ENCODE data around the gene ZNF277.
A peak's percentile ranks its signal among the peaks of the same experiment; 100 is the strongest.

ZNF277 gene, protein sequence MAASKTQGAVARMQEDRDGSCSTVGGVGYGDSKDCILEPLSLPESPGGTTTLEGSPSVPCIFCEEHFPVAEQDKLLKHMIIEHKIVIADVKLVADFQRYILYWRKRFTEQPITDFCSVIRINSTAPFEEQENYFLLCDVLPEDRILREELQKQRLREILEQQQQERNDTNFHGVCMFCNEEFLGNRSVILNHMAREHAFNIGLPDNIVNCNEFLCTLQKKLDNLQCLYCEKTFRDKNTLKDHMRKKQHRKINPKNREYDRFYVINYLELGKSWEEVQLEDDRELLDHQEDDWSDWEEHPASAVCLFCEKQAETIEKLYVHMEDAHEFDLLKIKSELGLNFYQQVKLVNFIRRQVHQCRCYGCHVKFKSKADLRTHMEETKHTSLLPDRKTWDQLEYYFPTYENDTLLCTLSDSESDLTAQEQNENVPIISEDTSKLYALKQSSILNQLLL

DNA sequence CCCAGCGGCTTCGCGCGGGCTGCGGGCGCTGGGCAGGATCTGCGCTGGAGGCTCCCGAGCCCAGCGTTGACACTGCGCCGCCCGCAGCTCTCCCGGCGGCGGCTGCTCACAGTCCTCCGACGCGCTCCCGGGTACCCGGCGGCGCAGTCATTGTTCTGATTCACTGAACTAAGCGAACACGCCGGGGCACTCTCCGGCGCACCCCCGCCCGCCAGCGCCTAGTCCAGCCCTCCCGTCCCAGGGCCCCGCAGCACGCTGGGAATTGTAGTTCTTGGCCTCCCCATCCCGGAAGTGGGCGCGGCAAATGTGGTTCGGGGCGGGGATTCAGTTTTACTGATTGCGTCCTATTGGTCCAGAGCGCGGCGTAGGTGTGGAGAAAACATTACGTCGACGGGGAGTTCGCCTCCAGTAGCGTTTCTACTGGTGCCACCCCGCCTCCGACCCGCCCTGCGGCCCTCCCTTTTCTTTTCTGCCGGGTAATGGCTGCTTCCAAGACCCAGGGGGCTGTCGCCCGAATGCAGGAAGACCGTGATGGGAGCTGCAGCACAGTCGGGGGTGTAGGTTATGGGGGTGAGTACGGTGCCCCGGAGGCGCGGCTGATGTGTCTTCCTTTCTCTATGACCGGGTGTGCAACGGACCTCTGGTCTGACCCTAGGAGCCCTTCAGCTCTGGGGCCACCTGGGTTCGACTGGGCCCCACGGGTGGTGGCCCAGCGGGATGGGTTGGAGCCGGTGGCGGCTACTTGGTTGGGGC is at the start of gene ZNF277, which contains the start of gene DOCK4:
TSS of gene ZNF277 (plus strand) at position 458 of the 753 bp plus-strand sequence. CDS start at position 480, 22 bp downstream.
TSS of gene DOCK4 (minus strand) at position 162 of the 753 bp plus-strand sequence. CDS start 261 bp downstream, outside the sequence.
- DNase-seq, result peak; percentile 99

DNA sequence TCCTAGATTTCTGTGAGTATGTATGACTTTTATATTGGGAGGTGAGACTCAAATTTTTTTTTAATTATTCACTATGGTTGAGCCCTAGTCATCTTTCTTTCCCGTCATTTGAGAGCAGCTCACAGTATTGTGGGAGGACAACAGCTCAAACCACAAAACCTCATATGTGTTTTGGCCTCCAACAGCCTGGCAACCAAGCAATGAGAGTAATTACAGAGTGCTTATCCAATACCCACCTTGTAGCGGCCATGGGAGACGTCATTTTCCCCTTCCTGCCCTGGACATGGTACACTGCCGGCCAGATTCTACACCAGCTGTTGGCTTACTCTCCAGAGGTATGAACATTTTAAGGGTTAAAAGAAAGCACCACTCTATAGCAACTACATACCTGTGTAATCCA is 49.4 kb upstream of the ZNF277 start:
- DNase-seq, result peak; percentile 91

DNA sequence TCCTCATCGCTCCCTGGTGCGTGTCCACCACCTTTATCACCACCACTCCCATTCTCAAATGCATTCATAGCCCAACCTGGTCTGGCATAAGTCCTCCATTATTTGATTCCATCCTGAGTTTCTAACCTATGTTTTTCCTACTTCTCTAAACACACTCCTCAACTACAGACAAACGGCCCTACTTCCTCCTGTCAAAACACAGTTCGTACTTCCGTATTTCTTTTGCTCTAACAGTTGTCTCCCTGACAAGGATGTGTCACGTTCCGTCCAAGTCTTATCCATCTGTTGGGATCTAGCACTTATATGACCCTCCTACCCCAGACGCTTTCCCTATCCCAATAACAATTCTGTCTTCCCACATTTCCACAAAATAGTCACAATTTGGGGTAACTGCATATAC is 47.1 kb upstream of the ZNF277 start:
- DNase-seq, result no peak

DNA sequence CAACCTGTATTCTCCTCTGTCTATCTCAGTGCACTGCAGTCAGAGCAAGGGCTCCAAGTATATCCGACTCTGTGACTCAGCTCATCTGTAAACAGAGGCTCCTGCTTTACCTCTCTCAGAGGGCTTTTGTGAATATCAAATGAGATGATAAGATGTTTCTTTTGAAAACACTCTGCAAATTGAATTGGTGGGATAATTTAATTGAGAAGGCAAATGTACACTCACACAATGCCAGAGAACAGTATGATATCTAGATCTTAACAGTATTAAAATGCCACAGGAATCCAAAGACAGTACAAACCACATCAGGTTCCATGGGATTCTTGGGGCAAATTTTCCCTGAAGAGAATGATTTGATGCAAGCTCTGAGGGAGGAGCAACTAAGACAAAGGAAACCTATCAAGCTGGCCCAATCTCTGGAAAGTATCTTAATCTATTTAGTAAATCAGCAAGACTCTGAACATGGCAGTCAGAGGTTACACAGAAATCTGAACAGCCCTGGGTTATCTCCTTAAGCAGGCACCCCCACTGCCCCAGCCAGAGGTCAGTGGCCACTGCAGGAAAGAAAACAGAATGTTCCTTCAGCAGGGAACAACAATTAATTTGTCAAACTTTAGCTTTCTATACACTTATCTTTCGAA is 46.2 kb upstream of the ZNF277 start:
- peak; percentile 47 for DNase-seq

DNA sequence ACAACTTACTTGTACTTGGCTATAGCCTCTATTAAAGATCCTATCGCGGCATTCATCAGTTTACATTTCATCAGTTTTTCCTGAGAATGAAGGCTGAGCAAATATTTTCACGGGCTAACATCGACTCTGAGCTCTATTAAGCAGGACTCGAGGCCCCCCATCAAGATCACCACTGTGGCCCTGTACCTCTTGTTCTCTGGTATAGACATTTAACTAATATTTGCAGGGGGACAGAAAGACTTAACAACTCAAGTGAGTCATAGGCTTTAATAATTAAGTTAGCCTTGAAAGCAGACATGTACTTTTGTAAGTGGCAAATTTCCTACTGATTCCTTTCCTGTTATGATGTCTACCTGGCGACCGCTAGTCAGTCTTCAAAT is 45.7 kb upstream of the ZNF277 start:
- DNase-seq, result no peak

DNA sequence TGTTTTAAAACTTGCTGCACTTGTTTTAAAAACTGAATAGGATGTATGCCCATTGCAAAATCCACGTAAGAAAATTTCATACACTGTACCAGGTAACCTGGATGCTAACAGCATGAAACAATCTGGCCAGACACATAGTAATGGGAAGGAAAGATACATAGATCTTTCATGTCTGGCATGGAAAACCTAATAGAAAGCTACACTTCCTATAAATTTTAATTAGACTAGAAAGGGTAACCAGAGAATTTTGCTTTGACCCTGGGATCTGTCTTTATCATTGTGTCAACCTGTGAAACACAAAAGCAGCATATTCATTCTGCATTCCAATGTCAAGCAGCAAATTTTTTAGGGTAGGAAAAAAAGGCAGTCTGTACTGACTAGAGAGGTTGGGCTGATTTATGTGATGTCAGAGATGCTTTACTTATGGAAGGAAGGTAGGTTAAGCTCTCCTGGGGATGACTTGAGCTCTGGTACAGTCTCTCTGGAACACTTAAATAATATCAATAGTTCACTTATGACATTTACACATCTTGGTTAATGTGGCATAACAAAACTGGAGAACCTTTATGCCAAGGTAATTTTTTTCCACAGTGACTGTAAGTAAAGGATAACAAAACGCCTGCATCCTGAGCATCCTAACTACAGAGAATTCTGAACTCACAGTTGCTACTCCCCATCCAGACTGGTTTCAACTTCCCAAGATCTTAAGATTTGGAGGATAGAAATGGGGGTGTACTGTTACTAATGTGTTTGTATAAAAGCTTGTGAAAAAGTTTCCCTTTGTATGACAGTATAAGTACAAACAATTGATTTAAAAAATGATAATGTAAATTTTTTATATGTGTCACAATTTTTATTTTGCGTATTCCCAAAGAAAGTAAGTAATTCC is 45.0 kb upstream of the ZNF277 start:
- no peak for DNase-seq

DNA sequence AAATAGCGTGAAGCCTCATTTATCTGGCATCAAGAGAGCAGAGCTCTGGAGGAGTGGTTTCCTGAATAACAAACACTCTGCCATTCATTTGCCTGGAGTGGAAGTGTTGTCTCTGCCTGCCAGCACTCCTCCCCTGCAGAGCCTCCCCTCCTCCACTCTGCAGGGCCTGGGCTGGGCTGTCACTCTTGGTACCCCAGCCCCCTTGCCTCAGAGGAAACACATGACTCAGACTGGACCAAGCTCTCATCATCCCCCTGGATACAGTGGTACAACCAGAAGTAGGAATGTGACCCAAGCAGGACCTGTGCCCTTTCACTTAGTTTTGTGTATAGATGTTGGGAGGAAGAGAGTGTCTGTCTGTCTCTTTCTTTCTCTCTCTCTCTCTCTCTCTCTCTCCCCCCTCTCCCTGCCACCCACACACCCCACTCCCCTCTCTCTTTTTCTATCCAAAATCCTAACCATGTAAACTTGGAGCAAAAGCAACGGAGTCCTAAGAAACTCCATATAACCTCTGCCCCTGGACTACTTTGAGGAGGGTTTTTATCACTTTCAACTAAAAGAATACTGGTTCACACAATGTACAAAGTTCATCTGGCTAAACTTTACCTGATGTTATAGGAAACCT is 44.2 kb upstream of the ZNF277 start:
- peak; percentile 82 for DNase-seq

DNA sequence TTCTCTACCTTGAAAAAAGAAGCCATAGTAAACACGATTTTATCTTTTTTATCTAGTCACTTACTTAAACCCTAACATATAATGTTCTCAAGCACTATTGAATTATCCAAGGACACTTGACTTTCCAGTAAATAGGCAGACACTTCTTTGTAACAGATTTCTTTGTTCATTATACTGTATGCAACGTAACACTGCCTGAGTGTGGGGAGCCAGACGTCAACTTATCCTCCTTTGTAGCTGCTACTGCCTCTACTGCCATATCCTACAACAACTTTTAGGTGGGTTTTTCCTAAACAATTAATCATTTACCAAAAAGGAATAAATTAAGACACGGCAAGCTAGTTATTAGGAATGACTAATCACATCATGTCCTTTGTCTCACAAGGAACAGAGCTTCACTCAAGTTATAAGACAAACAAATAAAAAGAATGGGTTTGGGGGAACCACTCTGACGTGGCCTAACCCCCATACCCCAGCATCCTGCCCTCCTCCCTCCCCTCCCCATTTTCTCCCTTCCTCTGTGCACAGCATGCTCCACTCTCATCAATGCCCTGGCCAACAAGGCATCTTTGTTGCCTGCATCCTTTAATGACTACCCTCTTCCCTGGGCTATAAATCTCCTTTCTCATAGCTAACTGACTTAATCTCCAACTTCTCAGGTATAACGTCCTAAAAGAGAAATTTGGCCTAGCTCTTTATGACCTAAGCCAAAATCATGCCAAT is 43.5 kb upstream of the ZNF277 start:
- DNase-seq, result no peak

DNA sequence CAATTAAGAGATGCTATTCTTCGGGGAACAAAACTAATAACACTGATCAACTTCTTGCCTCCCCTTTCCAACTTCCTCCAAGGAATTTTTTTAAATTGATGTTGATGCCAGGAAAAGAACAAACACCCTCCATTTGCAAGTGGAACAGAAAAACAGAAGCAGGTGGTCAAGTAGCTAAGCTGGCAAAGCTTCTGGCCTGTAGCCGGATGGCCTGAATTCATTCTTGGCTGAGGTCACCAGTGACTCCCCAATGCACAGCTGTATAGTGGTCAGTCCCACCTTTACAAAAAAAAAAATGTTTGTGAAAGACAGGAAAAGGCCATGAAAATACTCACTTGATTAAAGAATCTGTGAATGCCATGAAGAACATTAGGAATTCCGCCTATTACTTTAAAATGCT is 39.3 kb upstream of the ZNF277 start:
- no peak for DNase-seq

DNA sequence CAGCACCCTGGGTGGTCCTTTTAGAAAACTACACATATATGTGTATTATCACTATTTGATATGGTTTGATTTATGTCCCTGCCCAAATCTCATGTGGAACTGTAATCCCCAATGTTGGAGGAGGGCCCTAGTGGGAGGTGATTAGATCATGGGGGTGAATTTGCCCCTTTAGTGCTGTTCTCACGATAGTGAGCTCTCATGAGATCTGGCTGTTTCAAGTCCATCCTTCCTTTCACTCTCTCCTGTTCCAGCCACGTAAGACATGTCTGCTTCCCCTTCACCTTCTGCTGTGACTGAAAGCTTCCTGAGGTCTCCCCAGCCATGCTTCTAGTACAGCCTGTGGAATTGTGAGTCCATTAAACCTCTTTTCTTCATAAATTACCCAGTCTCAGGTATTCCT is 37.6 kb upstream of the ZNF277 start:
- DNase-seq, result no peak

DNA sequence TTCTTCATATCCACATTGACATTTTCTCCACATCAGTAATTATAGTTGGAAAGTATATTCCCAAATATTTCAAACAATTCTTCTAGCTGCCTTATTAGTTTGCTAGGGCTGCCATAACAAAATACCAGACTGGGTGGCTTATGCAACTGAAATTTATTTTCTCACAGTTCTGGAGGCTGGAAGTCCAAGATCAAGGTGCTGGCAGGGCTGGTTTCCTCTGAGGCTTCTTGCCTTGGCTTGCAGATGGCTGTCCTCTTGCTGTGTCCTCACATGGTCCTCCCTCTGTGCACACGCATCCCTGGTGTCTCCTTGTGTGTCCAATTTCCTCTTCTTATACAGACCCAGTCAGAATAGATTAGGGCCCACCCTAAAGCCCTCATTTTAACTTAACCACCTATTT is 34.8 kb upstream of the ZNF277 start:
- no peak for DNase-seq

DNA sequence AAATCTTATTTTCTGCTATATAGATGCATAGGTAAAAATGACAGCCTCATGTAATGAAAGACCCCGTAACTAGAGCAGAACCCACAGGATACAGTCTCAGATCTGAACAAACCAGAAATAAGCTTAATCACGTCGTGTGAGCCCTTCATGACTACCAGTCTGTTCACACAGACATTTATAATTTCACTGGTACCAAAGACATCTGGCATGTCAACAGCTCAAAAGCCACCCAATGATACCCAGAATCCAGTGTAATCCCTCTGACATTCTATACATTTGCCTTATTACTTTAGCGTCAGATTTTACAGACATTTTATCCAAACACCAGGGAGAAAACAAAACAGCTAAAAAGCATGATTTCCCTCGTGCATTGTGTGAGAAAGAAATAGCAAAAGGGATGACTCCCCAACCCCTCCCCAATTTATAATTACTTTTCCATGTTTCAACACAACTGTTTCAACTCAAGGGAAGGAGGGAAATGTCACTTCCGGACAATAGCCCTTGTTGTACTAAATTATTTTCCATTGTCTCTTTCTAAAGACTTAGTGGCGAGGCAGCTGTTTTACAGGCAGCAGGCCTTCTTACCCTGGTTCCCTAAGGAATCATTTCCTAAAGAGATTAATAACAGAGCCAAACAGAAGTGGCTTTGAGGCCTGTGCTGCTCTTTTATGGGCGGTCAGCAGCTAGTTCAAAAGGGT is 33.5 kb upstream of the ZNF277 start:
- no peak for DNase-seq

DNA sequence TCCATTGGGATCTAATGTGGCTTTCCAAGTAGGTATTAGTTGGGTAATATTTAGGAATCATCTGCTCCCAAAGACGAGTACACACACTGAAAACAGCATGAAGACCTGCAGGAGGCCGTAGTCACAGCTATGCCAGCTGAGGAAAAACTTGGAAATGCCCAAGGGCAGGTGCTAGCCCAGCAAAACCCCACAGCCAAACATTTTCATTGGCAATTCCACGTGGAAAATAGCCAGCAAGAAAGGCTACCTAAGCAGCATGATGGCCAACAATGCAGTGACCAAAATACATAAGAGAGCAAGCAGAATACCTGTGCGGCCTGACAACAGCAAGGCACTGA is 33.0 kb upstream of the ZNF277 start:
- no peak for DNase-seq

DNA sequence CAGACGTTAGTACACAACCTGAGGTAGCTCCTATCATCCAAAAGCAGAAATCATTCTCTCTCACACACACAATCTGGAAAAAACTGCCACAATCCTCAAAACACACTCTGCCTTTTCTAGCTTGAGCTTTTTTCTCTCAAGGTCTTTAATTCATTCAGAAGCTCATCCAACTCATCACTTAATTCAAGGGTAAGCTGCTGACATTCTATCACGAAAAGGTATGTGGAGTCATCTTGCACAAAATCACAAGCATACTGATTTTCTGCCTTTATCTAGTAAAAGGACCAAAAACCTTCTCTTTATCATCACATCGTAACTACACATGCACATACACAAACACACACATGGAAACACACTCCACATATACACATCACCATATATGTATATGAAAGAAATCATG is 32.3 kb upstream of the ZNF277 start:
- no peak for DNase-seq

DNA sequence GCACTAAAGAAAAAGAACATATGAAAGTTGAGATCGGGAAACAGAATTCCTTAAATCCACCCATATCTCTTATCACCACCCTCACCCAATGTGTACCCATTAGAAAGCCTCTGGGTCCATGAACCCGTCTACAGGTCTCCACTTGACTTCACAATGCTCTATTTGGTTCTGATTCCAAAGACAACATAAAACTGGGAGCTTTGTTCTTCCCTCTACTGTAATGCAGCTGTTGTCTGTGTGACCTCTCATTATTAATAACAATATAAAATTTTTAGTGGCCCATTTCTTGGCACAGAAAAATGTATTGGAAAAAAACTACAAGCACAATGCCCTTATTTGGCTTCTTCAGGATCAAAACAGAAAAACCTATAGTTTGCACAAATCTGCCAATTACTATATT is 30.3 kb upstream of the ZNF277 start:
- DNase-seq, result no peak

DNA sequence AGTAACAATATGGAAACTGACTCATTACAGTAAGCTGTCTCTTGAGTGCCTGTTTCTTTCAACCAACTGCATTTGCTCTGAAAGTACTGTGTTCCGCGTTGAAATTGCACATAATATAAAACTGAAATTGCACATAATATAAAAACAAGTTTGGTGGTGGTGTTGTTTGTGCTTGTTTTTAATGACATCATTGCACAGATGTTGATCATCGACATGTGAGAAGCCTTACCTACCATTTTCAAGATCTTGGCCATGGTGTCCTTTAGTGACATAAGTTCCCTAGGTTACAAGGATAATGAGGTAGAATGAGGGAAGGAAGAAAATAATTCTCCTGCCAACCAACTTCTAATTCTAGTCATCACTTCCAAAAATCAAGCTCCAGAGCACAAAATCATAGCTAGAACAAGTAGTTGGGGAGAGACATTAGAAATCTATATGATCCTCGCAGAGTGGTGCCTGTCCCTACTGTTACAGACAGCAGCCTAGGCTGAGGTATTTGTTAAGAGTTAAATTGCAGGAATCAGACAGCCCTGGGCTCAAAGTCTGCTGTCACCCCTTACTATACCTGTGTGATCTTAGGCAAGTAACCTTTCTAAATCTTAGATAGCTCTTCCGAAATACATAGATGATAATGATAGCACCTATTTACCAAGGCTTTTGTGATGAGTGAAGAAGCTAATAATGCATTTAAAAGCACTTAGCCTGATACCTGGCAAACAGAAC is 29.6 kb upstream of the ZNF277 start:
- DNase-seq, result no peak

DNA sequence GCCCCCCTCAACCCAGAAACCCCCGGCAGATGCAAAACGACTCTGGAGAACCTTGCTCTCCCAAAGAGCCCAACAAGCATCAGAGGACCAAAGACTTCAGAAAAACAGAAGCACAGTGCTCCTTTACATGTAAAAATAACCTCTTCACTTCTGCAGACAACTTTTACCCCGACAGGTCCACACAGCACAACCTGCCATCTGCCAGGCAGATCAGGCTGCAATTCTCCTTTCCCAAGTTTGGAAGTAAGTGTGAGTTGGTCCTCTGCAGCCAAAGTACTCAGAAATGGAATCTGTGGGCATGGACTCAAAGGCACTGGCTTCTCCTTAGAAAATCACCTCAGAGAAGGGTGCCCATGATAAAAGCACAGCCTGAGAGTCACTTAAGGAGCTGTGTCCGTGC is 26.3 kb upstream of the ZNF277 start:
- no peak for DNase-seq

DNA sequence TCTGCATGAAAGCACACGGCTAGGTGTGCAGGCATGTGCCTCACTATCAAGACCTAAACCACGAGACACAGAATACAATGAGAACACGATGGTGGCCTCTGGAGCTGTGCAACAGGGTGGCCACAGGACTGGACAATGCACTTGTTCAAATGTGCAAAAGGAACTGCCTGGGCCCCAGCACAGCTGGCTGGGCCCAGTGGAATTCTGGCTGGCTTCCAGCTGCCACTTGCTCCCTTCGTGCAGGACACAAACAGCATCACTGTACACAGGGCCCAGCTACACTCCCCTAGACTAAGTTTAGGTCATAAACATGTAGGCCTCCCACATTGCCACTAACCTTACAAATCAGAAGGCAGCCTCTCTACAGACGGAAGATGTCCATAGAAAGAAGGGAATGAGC is 23.7 kb upstream of the ZNF277 start:
- DNase-seq, result no peak

DNA sequence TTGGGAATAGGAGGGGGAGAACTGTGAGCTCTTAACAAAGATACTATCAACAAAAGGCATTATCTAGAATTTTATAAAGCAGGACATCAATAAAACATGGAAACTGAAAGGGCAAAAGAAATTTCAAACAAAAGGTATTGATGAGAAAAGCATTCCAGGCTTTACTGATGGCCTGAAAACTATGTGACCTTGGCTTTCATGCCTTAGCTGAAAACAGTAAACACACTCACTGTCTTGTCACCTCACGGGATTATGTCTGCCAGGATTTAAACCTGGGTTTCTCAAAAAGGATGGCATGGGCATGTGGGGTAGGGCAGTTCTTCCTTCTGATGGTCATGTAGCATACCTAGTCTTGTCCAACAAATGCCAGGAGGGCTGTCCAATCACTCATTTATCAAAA is 23.2 kb upstream of the ZNF277 start:
- DNase-seq, result no peak

DNA sequence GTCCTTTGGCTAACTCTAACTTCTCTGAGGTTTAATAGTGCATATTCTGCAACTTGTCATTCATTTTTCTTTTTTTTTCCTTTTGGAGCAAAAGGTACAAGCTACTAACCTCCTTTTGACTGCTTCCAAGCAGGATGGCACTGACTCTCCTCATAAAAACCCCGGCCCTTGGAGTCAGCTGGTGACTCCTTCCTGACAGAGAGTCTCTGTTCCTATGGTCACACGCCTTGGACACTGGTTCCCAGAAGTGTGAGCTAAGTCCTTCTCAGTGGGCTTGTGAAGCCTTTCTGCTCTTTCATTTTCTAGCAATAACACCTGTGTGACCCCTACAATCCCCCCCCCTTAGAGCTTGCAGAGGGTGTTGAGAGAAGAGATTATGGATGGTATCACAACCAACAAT is 22.0 kb upstream of the ZNF277 start:
- DNase-seq, result no peak
